HepG2 (cell line): ENCODE measurements around the gene ARHGEF16. TPM values are rescaled to one million over a fixed set of nuclear protein-coding genes. Genes with fewer than 3 reads are reported as not detected.

ENCODE experiments used
- ELF1 ChIP-seq: sonication (generic); formaldehyde crosslinking; IDR thresholded peaks from 2 replicates; pipeline ENCODE4 v1.4.0; 2020; ENCODE audit warnings: missing genetic modification reagents
- FLYWCH1 ChIP-seq: sonication (generic); formaldehyde crosslinking; IDR thresholded peaks from 2 replicates; pipeline ENCODE4 v1.8.1; 2023; ENCODE audit warnings: mild to moderate bottlenecking, missing genetic modification reagents
- FOXJ3 ChIP-seq: sonication (generic); formaldehyde crosslinking; IDR thresholded peaks from 2 replicates; pipeline ENCODE4 v1.4.0; 2020; ENCODE audit warnings: missing genetic modification reagents, mild to moderate bottlenecking, borderline replicate concordance
- HOXA3 ChIP-seq: sonication (generic); formaldehyde crosslinking; IDR thresholded peaks from 2 replicates; pipeline ENCODE4 v1.5.0; 2020; ENCODE audit warnings: missing genetic modification reagents
- HOXA5 ChIP-seq: sonication (generic); formaldehyde crosslinking; IDR thresholded peaks from 2 replicates; pipeline ENCODE4 v1.4.0; 2020; ENCODE audit warnings: missing genetic modification reagents
- IRF2 ChIP-seq: IDR thresholded peaks from 2 replicates; pipeline ENCODE4 v1.6.1; 2018; ENCODE audit warnings: missing genetic modification reagents, missing compliant biosample characterization
- NFYC ChIP-seq: IDR thresholded peaks from 2 replicates; pipeline ENCODE4 v1.6.1; 2016; ENCODE audit warnings: missing genetic modification reagents, missing compliant biosample characterization
- NONO ChIP-seq, 2 experiments: fragments of 450-650 bp in 1 of 2; sonication (generic) in 1 of 2; formaldehyde crosslinking in 1 of 2; IDR thresholded peaks in 1 of 2; conservative IDR thresholded peaks in 1 of 2; 2 replicates each; pipeline versions ENCODE4 v1.6.1 to v1.8.0; 2017 to 2022; ENCODE audit warnings: mild to moderate bottlenecking in 1 of 2, missing genetic modification reagents in 1 of 2, moderate library complexity in 1 of 2
- RORA ChIP-seq: sonication (generic); formaldehyde crosslinking; IDR thresholded peaks from 2 replicates; pipeline ENCODE4 v1.5.0; 2020; ENCODE audit warnings: mild to moderate bottlenecking, missing genetic modification reagents, moderate library complexity
- SALL2 ChIP-seq: sonication (generic); formaldehyde crosslinking; IDR thresholded peaks from 2 replicates; pipeline ENCODE4 v1.8.1; 2023; ENCODE audit warnings: mild to moderate bottlenecking, missing genetic modification reagents, inconsistent platforms
- SIN3A ChIP-seq: IDR thresholded peaks from 2 replicates; pipeline ENCODE4 v1.6.1; 2011; ENCODE audit warnings: low read depth, mild to moderate bottlenecking, control low read depth, low read length, borderline replicate concordance
- ZFP36L2 ChIP-seq: sonication (generic); formaldehyde crosslinking; IDR thresholded peaks from 2 replicates; pipeline ENCODE4 v1.4.0; 2020; ENCODE audit warnings: missing genetic modification reagents
- ZNF143 ChIP-seq: sonication (generic); formaldehyde crosslinking; IDR thresholded peaks from 2 replicates; pipeline ENCODE4 v1.4.0; 2020; ENCODE audit warnings: missing genetic modification reagents
- ZNF24 ChIP-seq: fragments of 450-650 bp; IDR thresholded peaks from 2 replicates; pipeline ENCODE4 v1.6.1; 2017; ENCODE audit warnings: antibody characterized with exemption, mild to moderate bottlenecking
- ZSCAN30 ChIP-seq: sonication (generic); formaldehyde crosslinking; IDR thresholded peaks from 2 replicates; pipeline ENCODE4 v1.5.0; 2020; ENCODE audit warnings: mild to moderate bottlenecking, missing genetic modification reagents
- polyA plus RNA-seq, 8 experiments: library from polyadenylated mRNA; depleted of rRNA in 3 of 8; stranded (reverse) in 7 of 8; unstranded in 1 of 8; fragments of >200 nt; fragmentation: Illumina TruSeq in 4 of 8; extraction: Trizol in 4 of 8; gene quantifications; 2 replicates each; pipeline versions ENCODE4 v1.2.1 to v1.2.3, GENCODE V29; 2011 to 2016; ENCODE audit warnings: low read depth in 4 of 8, missing spikeins in 1 of 8, mixed read lengths in 1 of 8; ENCODE audit not compliant: insufficient read depth in 1 of 8
- total RNA-seq, 5 experiments: library from RNA; depleted of rRNA; stranded (reverse); fragments of >200 nt; fragmentation: Illumina TruSeq; extraction: Trizol; gene quantifications; 2 replicates each; pipeline ENCODE4 v1.2.3, GENCODE V29; 2016; ENCODE audit warnings: low read depth in 1 of 5
- TF ChIP-seq, protein P1 (sequence below): sonication (generic); formaldehyde crosslinking; conservative IDR thresholded peaks from 2 replicates; pipeline ENCODE4 v1.8.1; 2023; ENCODE audit warnings: missing genetic modification reagents
- TF ChIP-seq, protein P2 (sequence below): sonication (generic); formaldehyde crosslinking; conservative IDR thresholded peaks from 2 replicates; pipeline ENCODE4 v1.5.0; 2020; ENCODE audit warnings: missing genetic modification reagents
- TF ChIP-seq, protein P3 (sequence below): sonication (generic); formaldehyde crosslinking; IDR thresholded peaks from 2 replicates; pipeline ENCODE4 v1.4.0; 2020; ENCODE audit warnings: missing genetic modification reagents
- TF ChIP-seq, protein P4 (sequence below): sonication (generic); formaldehyde crosslinking; IDR thresholded peaks from 2 replicates; pipeline ENCODE4 v1.4.0; 2020; ENCODE audit warnings: missing genetic modification reagents, mild to moderate bottlenecking, borderline replicate concordance
- TF ChIP-seq, protein P5 (sequence below): sonication (generic); formaldehyde crosslinking; conservative IDR thresholded peaks from 2 replicates; pipeline ENCODE4 v1.4.0; 2020; ENCODE audit warnings: missing genetic modification reagents

ARHGEF16 gene
- total and polyA plus RNA-seq, 2 of the 13 experiments (the other 11 are each of a cell fraction or from before 2014, with no cell fraction given), result 20.3 to 39.9 TPM

DNA sequence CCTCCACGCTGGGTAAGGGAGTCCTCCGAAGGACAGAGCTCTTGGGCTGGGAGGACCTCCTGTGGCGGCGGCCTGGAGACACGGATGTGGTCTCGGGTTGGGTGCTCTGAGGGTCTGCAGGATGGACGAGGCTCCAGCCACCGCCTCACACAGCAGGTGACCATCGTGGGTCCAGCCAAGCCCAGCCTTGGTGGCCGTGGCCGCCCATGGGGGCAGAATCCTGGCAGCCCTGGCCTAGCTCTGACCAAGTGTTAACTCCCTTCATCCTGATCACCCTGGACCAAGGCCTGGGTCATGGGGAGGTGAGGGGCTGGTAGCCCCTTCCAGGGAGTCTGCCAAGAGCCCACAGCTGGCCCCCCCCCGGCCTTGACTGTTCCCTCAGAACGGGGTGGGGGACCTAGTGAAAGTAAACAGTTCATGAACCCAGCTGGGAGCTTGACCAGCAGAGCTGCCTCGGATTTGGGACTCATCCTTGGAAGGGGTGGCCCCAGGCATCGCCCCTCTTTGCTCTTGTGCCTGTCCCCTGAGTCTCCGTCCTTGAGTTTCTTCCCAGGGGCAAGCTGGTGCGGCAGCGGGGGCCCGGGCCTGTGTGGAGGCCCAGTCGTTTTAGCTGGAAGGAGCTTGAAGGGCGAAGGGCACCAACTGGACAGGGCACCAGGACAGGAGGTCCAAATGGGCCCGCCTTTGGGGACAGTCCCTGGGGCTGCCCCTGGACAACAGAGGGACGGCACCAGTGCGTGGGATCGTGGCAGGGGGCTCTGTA lies 17.8 kb downstream of the ARHGEF16 start (continued):
- no peak for TF ChIP-seq ELF1
- no peak for TF ChIP-seq IRF2 (CRISPR knock-in tag)
- TF ChIP-seq, protein P1, sequence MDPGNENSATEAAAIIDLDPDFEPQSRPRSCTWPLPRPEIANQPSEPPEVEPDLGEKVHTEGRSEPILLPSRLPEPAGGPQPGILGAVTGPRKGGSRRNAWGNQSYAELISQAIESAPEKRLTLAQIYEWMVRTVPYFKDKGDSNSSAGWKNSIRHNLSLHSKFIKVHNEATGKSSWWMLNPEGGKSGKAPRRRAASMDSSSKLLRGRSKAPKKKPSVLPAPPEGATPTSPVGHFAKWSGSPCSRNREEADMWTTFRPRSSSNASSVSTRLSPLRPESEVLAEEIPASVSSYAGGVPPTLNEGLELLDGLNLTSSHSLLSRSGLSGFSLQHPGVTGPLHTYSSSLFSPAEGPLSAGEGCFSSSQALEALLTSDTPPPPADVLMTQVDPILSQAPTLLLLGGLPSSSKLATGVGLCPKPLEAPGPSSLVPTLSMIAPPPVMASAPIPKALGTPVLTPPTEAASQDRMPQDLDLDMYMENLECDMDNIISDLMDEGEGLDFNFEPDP (CRISPR knock-in tag), result no peak
- no peak for TF ChIP-seq RORA (CRISPR knock-in tag)
- TF ChIP-seq FOXJ3 (CRISPR knock-in tag), result no peak
- TF ChIP-seq SALL2 (CRISPR knock-in tag), result 0 out of 2 replicates have a peak, but pooled peaks have one; percentile 34
- no peak for TF ChIP-seq HOXA5 (CRISPR knock-in tag)
- TF ChIP-seq ZNF24, result no peak
- TF ChIP-seq NONO (IDR thresholded peaks at IDR 0.05), result no peak
- TF ChIP-seq NONO (CRISPR knock-in tag; conservative IDR thresholded peaks at IDR 0.05), result no peak
- no peak for TF ChIP-seq ZNF143 (CRISPR knock-in tag)
- TF ChIP-seq ZFP36L2 (CRISPR knock-in tag), result no peak
- TF ChIP-seq HOXA3 (CRISPR knock-in tag), result no peak; the same call in 1 of the 2 replicates
- TF ChIP-seq, protein P2, sequence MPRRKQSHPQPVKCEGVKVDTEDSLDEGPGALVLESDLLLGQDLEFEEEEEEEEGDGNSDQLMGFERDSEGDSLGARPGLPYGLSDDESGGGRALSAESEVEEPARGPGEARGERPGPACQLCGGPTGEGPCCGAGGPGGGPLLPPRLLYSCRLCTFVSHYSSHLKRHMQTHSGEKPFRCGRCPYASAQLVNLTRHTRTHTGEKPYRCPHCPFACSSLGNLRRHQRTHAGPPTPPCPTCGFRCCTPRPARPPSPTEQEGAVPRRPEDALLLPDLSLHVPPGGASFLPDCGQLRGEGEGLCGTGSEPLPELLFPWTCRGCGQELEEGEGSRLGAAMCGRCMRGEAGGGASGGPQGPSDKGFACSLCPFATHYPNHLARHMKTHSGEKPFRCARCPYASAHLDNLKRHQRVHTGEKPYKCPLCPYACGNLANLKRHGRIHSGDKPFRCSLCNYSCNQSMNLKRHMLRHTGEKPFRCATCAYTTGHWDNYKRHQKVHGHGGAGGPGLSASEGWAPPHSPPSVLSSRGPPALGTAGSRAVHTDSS (CRISPR knock-in tag), result no peak
- TF ChIP-seq, protein P3, sequence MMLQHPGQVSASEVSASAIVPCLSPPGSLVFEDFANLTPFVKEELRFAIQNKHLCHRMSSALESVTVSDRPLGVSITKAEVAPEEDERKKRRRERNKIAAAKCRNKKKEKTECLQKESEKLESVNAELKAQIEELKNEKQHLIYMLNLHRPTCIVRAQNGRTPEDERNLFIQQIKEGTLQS (CRISPR knock-in tag), result no peak
- TF ChIP-seq ZSCAN30 (CRISPR knock-in tag), result no peak
- TF ChIP-seq NFYC (CRISPR knock-in tag), result no peak
- TF ChIP-seq SIN3A, result no peak
- TF ChIP-seq, protein P4, sequence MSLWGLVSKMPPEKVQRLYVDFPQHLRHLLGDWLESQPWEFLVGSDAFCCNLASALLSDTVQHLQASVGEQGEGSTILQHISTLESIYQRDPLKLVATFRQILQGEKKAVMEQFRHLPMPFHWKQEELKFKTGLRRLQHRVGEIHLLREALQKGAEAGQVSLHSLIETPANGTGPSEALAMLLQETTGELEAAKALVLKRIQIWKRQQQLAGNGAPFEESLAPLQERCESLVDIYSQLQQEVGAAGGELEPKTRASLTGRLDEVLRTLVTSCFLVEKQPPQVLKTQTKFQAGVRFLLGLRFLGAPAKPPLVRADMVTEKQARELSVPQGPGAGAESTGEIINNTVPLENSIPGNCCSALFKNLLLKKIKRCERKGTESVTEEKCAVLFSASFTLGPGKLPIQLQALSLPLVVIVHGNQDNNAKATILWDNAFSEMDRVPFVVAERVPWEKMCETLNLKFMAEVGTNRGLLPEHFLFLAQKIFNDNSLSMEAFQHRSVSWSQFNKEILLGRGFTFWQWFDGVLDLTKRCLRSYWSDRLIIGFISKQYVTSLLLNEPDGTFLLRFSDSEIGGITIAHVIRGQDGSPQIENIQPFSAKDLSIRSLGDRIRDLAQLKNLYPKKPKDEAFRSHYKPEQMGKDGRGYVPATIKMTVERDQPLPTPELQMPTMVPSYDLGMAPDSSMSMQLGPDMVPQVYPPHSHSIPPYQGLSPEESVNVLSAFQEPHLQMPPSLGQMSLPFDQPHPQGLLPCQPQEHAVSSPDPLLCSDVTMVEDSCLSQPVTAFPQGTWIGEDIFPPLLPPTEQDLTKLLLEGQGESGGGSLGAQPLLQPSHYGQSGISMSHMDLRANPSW (CRISPR knock-in tag), result no peak
- TF ChIP-seq, protein P5, sequence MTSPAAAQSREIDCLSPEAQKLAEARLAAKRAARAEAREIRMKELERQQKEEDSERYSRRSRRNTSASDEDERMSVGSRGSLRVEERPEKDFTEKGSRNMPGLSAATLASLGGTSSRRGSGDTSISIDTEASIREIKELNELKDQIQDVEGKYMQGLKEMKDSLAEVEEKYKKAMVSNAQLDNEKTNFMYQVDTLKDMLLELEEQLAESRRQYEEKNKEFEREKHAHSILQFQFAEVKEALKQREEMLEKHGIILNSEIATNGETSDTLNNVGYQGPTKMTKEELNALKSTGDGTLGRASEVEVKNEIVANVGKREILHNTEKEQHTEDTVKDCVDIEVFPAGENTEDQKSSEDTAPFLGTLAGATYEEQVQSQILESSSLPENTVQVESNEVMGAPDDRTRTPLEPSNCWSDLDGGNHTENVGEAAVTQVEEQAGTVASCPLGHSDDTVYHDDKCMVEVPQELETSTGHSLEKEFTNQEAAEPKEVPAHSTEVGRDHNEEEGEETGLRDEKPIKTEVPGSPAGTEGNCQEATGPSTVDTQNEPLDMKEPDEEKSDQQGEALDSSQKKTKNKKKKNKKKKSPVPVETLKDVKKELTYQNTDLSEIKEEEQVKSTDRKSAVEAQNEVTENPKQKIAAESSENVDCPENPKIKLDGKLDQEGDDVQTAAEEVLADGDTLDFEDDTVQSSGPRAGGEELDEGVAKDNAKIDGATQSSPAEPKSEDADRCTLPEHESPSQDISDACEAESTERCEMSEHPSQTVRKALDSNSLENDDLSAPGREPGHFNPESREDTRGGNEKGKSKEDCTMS (CRISPR knock-in tag), result no peak
- no peak for TF ChIP-seq FLYWCH1
